Measurements from ENCODE around the gene GRAMD1B. TPM values are rescaled to one million over a fixed set of nuclear protein-coding genes. Genes with fewer than 3 reads are reported as not detected.

Gene GRAMD1B
- total and polyA plus RNA-seq, 5 donors from 2014 or later: 1.7 to 10.8 (median 5.3) TPM

DNA sequence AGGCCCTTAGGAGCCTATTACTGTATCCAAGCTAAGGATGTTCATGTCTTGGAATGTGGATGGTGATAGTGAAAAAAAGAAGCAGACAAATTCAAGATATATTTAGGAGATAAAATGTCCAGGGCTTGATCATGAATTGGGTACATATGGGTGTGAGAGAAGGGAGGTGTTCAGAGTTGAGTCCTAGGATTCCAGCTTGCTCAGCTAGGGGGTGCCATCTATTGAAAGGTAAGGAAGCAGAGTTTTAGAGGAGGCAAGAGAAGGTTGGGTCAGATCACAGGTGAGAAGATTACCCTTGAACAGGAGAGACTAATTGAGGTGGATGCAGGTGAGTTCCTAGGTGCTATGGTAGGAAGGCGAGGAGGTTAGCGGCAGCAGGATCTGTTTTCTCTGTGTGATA, 60.5 kb downstream of the GRAMD1B start:
- no peak for DNase-seq
- no peaks in the 10 kb centered on the region for H3K4me1 Mint-ChIP-seq
- no peaks in the 10 kb centered on the region for H3K36me3 ChIP-seq (ENCODE audit: control insufficient read depth, insufficient read depth, low read length)
- H3K27me3 ChIP-seq (ENCODE audit: control insufficient read depth, insufficient read depth, low read length): no peaks in the 10 kb centered on the region
- H3K4me3 ChIP-seq (ENCODE audit: low read depth, low read length): no peak overlapping the region
- no peaks in the 10 kb centered on the region for H3K9me3 Mint-ChIP-seq
- H3K4me1 ChIP-seq (ENCODE audit: control insufficient read depth, insufficient read depth, low read length, poor library complexity, severe bottlenecking): no peaks in the 10 kb centered on the region
- ATAC-seq (ENCODE audit: low read depth in 2 of 2): no peak
- H3K4me3 Mint-ChIP-seq: no peak overlapping the region
- no peak overlapping the region for H3K27ac ChIP-seq (ENCODE audit: insufficient read depth, low read length, poor library complexity, severe bottlenecking)
- no peaks in the 10 kb centered on the region for H3K27me3 Mint-ChIP-seq
- no peaks in the 10 kb centered on the region for H3K9me3 ChIP-seq (ENCODE audit: control insufficient read depth in 2 of 2, low read length in 2 of 2)
- no peaks in the 10 kb centered on the region for H3K36me3 Mint-ChIP-seq
- H3K27ac Mint-ChIP-seq: no peak overlapping the region

DNA sequence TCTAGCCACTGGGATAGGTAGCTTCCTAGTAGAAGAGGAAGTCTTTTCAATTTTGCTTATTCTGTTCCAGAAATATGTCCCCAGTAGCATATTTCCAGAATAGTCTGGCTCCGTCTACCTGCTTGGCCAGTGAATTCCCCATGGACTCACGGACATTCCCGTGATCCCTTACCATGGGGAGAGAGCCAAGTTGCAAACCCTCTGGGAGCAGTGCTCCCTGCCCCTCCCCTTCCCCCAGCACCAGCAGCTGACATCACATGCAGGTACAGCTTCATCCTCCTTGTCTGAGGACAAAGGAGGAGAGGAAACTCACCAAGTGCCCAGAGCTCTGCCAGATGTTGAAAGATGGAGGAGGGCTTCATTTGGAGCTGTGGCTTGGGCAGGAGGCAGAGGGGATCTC, 61.2 kb downstream of the GRAMD1B start:
- Mint-ChIP-seq H3K9me3 (no peaks in the 10 kb centered on the region), H3K4me3 (no peak overlapping the region), H3K36me3 (no peaks in the 10 kb centered on the region), H3K27me3 (no peaks in the 10 kb centered on the region), H3K27ac (no peak overlapping the region), H3K4me1 (no peaks in the 10 kb centered on the region)
- Histone ChIP-seq H3K4me3 (ENCODE audit: low read depth, low read length) (no peak overlapping the region), H3K27me3 (ENCODE audit: control insufficient read depth, insufficient read depth, low read length) (no peaks in the 10 kb centered on the region), H3K27ac (ENCODE audit: insufficient read depth, low read length, poor library complexity, severe bottlenecking) (no peak overlapping the region), H3K9me3 (ENCODE audit: control insufficient read depth in 2 of 2, low read length in 2 of 2) (no peaks in the 10 kb centered on the region), H3K36me3 (ENCODE audit: control insufficient read depth, insufficient read depth, low read length) (no peaks in the 10 kb centered on the region), H3K4me1 (ENCODE audit: control insufficient read depth, insufficient read depth, low read length, poor library complexity, severe bottlenecking) (no peaks in the 10 kb centered on the region)
- DNase-seq (no peak), ATAC-seq (ENCODE audit: low read depth in 2 of 2) (no peak)

DNA sequence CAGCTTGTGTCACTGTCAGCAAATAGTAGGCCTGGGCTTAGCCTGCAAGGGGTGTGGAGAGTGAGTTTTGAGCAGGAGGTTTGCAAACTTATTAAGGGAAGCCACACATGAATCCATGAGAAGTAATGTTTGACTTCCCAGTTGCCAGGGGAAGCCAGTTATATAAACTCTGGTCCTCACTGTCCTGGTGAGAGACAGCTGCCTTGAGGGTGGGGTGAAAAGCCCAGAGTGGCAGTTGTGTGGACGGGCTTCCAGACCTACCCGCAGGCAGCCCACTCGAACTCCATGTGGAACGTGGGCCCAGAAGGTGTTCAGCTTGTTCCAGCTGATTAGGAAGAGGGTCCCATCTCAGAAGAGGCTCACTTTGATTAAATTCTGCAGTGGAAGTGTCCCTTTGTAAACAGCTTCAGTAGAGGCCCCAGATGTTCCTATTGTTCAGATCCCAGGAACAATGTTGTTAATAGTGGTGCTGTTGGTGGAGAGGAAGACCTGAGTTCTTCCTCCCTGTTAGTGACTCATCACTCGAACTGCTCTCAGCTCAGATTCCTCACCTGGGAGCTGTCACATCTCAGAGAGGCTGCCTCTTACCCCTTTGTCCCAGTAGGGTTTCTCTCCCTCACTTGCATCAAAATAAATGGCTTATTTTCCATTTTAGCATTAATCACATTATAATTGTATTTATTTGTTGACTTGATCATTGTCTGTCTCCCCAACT, 63.4 kb downstream of the GRAMD1B start:
- H3K27ac ChIP-seq (ENCODE audit: insufficient read depth, low read length, poor library complexity, severe bottlenecking): no peak overlapping the region
- H3K27me3 Mint-ChIP-seq: no peaks in the 10 kb centered on the region
- no peaks in the 10 kb centered on the region for H3K36me3 ChIP-seq (ENCODE audit: control insufficient read depth, insufficient read depth, low read length)
- no peaks in the 10 kb centered on the region for H3K27me3 ChIP-seq (ENCODE audit: control insufficient read depth, insufficient read depth, low read length)
- no peaks in the 10 kb centered on the region for H3K9me3 ChIP-seq (ENCODE audit: control insufficient read depth in 2 of 2, low read length in 2 of 2)
- H3K27ac Mint-ChIP-seq: no peak overlapping the region
- H3K4me1 ChIP-seq (ENCODE audit: control insufficient read depth, insufficient read depth, low read length, poor library complexity, severe bottlenecking): no peaks in the 10 kb centered on the region
- H3K9me3 Mint-ChIP-seq: no peaks in the 10 kb centered on the region
- H3K4me3 ChIP-seq (ENCODE audit: low read depth, low read length): no peak overlapping the region
- no peaks in the 10 kb centered on the region for H3K4me1 Mint-ChIP-seq
- no peak for DNase-seq
- H3K4me3 Mint-ChIP-seq: no peak overlapping the region
- no peak for ATAC-seq (ENCODE audit: low read depth in 2 of 2)
- no peaks in the 10 kb centered on the region for H3K36me3 Mint-ChIP-seq

DNA sequence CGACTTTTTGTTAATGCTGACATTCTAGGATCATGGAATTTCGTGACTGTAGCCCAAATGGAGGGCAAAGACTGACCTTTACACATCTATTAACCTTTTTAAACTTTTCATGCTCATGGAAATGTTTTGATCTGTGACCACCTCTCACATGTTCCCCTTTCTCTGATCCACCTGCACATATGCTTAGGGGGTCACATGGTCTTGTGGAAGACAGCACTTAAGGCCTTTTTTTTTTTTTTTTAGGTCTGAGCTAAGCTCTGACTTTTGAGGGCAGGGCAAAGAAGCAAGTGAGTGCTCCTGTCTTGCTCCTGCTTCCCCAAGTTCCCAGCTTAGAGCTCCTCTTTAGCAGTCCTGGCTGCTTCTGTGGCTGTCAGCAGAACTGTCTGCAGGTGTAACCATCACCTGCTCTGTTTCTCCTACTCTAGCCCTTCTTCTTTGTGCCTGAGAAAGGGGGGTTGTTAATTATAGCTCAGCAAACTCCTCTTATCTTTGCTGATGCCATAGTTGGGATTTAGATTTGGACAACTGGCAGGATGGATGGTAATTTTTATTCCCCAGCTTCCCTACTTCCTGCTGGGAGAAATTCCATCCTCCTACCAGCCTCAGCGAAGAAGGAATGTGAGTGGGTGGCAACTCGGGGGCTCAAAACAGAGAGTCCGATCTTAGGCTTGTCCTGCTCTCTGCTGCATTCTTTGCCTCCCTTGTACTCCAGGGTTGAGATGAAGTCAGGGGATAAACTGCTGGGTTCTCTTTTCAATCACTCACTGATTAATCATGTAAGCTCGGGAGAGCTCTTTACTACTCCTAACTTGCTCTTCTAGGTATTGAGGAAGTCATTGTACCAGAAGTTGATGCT, 64.4 kb downstream of the GRAMD1B start:
- no peaks in the 10 kb centered on the region for H3K36me3 Mint-ChIP-seq
- H3K4me1 Mint-ChIP-seq: no peaks in the 10 kb centered on the region
- H3K9me3 Mint-ChIP-seq: no peaks in the 10 kb centered on the region
- no peaks in the 10 kb centered on the region for H3K36me3 ChIP-seq (ENCODE audit: control insufficient read depth, insufficient read depth, low read length)
- no peaks in the 10 kb centered on the region for H3K4me1 ChIP-seq (ENCODE audit: control insufficient read depth, insufficient read depth, low read length, poor library complexity, severe bottlenecking)
- H3K27ac Mint-ChIP-seq: peak overlapping the region in 1 of 3 donors; percentile 79
- no peaks in the 10 kb centered on the region for H3K27me3 Mint-ChIP-seq
- no peaks in the 10 kb centered on the region for H3K9me3 ChIP-seq (ENCODE audit: control insufficient read depth in 2 of 2, low read length in 2 of 2)
- ATAC-seq (ENCODE audit: low read depth in 2 of 2) (no peak), DNase-seq (no peak)
- no peak overlapping the region for H3K4me3 ChIP-seq (ENCODE audit: low read depth, low read length)
- H3K27ac ChIP-seq (ENCODE audit: insufficient read depth, low read length, poor library complexity, severe bottlenecking): no peak overlapping the region
- H3K27me3 ChIP-seq (ENCODE audit: control insufficient read depth, insufficient read depth, low read length): no peaks in the 10 kb centered on the region
- H3K4me3 Mint-ChIP-seq: no peak overlapping the region

DNA sequence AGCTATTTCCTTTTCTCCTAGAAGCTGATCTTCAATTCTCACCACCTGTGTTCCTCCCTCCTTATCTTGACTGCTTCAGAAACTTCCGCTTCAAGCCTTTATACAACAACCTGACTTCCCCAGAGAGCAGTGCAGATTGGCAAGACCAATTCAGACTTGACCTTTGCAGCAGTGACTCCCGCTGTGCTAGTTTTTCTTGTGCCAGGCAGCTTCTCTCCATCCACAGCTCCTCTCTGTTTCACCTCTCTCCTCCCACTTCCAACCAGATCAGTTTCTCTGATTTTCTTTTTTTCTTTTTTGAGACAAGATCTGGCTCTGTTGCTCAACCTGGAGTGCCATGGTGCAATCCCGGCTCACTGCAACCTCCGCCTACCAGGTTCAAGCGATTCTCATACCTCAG, 74.3 kb downstream of the GRAMD1B start:
- H3K27me3 Mint-ChIP-seq: no peaks in the 10 kb centered on the region
- no peak overlapping the region for H3K4me3 Mint-ChIP-seq
- no peaks in the 10 kb centered on the region for H3K4me1 ChIP-seq (ENCODE audit: control insufficient read depth, insufficient read depth, low read length, poor library complexity, severe bottlenecking)
- no peaks in the 10 kb centered on the region for H3K27me3 ChIP-seq (ENCODE audit: control insufficient read depth, insufficient read depth, low read length)
- peak overlapping the region in 1 of 3 donors; percentile 1 for H3K27ac Mint-ChIP-seq
- peak in 1 of 3 donors; percentile 54 for DNase-seq
- no peak overlapping the region for H3K4me3 ChIP-seq (ENCODE audit: low read depth, low read length)
- no peaks in the 10 kb centered on the region for H3K36me3 ChIP-seq (ENCODE audit: control insufficient read depth, insufficient read depth, low read length)
- H3K36me3 Mint-ChIP-seq: no peaks in the 10 kb centered on the region
- H3K9me3 ChIP-seq (ENCODE audit: control insufficient read depth in 2 of 2, low read length in 2 of 2): no peaks in the 10 kb centered on the region
- no peak for ATAC-seq (ENCODE audit: low read depth in 2 of 2)
- H3K27ac ChIP-seq (ENCODE audit: insufficient read depth, low read length, poor library complexity, severe bottlenecking): no peak overlapping the region
- peaks cover 0 to 5% (median 2%) of the 10 kb centered on the region in 4 donors for H3K4me1 Mint-ChIP-seq
- H3K9me3 Mint-ChIP-seq: no peaks in the 10 kb centered on the region

DNA sequence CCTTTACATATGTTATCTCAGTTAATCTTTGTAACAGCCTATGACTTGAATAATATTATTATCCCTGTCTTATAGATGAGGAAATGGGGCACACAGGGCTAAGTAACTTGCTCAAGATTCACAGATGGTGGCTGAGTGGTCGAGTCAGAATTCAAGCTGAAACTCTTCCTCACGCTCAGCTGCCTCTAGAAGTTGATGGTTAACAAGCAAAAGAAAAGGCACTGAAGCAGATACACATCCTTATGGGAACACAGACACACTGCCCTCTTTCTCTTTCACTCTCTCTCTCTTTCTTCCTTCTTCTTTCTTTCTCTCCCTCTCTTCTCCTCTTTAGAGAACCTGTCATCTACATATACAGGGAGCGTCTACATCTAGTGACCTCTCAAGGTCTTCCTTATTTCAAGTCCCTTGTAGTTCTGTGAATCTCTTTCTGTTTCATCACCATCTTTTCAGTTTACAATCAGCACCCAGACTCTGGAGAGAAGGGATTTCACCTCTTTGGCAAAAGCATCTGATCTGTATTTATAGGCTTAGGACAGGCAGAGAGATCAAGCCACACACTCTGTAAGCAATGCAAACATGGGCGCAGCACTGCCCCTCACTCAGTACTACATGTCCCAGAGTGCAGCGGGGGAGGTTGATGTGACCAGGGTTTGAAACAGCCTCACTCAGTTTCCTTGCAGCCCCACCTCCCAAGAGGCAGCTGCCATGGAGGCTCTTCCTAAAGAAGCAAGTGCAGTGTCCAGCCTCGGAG, 75.7 kb downstream of the GRAMD1B start:
- H3K27ac ChIP-seq (ENCODE audit: insufficient read depth, low read length, poor library complexity, severe bottlenecking): no peak overlapping the region
- DNase-seq: no peak
- H3K9me3 Mint-ChIP-seq: no peaks in the 10 kb centered on the region
- no peaks in the 10 kb centered on the region for H3K27me3 ChIP-seq (ENCODE audit: control insufficient read depth, insufficient read depth, low read length)
- H3K36me3 Mint-ChIP-seq: no peaks in the 10 kb centered on the region
- H3K4me1 ChIP-seq (ENCODE audit: control insufficient read depth, insufficient read depth, low read length, poor library complexity, severe bottlenecking): no peaks in the 10 kb centered on the region
- no peaks in the 10 kb centered on the region for H3K9me3 ChIP-seq (ENCODE audit: control insufficient read depth in 2 of 2, low read length in 2 of 2)
- H3K36me3 ChIP-seq (ENCODE audit: control insufficient read depth, insufficient read depth, low read length): no peaks in the 10 kb centered on the region
- H3K4me1 Mint-ChIP-seq: peaks cover 0 to 5% (median 2%) of the 10 kb centered on the region in 4 donors
- H3K4me3 ChIP-seq (ENCODE audit: low read depth, low read length): no peak overlapping the region
- no peak for ATAC-seq (ENCODE audit: low read depth in 2 of 2)
- H3K4me3 Mint-ChIP-seq: no peak overlapping the region
- H3K27ac Mint-ChIP-seq: peak overlapping the region in 2 of 3 donors; percentile 0 to 48
- H3K27me3 Mint-ChIP-seq: no peaks in the 10 kb centered on the region

DNA sequence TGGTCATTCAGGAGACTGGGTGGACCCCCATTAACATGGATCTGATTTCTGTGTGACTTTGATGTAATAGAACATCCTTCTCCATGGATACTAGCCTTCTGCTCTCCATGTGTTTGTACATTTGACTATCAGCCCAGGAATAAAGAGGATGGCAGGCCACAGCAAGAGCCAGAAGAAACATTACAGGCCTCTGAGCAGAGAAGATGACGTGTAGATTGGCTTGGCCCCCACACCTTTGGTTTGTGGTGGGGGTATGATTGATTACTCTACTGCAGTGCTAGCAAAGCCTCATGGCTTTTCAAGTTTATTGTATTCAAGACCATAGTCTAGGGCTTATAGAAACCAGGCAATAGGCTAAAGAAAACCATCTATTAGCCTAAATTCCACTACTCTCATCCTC, 77.0 kb downstream of the GRAMD1B start:
- Mint-ChIP-seq H3K27me3 (no peaks in the 10 kb centered on the region), H3K4me3 (no peak overlapping the region), H3K4me1 (peaks cover 0 to 10% (median 7%) of the 10 kb centered on the region in 4 donors), H3K9me3 (no peaks in the 10 kb centered on the region), H3K27ac (no peak overlapping the region), H3K36me3 (no peaks in the 10 kb centered on the region)
- H3K4me1 ChIP-seq (ENCODE audit: control insufficient read depth, insufficient read depth, low read length, poor library complexity, severe bottlenecking): peaks cover 3% of the 10 kb centered on the region
- H3K4me3 ChIP-seq (ENCODE audit: low read depth, low read length): no peak overlapping the region
- ATAC-seq (ENCODE audit: low read depth in 2 of 2): no peak
- no peaks in the 10 kb centered on the region for H3K36me3 ChIP-seq (ENCODE audit: control insufficient read depth, insufficient read depth, low read length)
- H3K27ac ChIP-seq (ENCODE audit: insufficient read depth, low read length, poor library complexity, severe bottlenecking): no peak overlapping the region
- no peaks in the 10 kb centered on the region for H3K9me3 ChIP-seq (ENCODE audit: control insufficient read depth in 2 of 2, low read length in 2 of 2)
- H3K27me3 ChIP-seq (ENCODE audit: control insufficient read depth, insufficient read depth, low read length): no peaks in the 10 kb centered on the region
- no peak for DNase-seq
